GM12873 (cell line): ENCODE results near the gene AMBP.

ENCODE experiments used
- TF ChIP-seq, protein P1 (sequence below): IDR thresholded peaks from 2 replicates; pipeline ENCODE4 v1.5.1; 2012; ENCODE audit warnings: low read depth, mild to moderate bottlenecking, moderate library complexity, low read length, control low read depth; ENCODE audit not compliant: insufficient read depth; ENCODE audit errors: missing control alignments

AMBP gene

DNA sequence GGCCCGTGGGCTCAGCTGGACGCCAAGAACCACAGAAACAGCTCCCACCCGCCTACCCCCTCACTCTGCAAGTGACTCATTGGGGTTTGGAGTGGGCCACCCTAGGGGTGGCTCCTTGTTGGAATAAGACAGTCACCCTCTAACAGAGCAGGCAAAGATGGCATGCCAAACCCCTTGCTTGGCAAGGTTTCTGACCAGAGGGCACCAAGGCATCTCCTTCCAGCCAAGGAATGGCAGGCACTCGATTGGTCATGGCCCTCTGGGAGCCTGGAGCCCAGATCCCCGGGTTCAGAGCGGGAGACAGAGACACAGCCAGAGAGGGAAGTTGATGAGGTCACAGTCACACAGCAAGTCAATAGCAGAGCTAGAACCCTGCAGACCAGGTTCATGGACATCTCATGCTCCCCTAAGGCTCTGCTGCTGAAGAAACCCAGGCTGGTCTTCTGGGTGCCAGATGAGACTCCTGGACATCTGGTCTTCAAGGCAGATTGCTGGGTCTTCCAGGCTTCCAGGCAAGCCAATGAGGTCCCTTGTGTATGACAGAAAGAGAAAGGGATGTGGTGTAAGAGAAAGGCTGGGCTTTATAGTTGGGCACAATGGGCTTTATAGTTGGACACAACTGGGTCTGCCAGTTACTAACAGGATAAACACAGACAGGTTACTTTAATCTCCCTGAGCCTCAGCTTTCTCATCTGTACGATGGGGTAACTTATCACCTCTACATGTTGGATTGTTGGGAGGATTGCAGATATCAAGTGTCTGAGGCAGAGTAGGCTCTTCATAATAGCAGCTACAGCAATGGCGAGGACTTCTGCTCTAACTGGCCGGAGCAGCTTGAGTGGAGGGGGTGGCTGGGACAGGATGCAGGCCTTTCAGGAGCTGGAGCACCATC lies 44.3 kb upstream of the AMBP start:
- TF ChIP-seq, protein P1, sequence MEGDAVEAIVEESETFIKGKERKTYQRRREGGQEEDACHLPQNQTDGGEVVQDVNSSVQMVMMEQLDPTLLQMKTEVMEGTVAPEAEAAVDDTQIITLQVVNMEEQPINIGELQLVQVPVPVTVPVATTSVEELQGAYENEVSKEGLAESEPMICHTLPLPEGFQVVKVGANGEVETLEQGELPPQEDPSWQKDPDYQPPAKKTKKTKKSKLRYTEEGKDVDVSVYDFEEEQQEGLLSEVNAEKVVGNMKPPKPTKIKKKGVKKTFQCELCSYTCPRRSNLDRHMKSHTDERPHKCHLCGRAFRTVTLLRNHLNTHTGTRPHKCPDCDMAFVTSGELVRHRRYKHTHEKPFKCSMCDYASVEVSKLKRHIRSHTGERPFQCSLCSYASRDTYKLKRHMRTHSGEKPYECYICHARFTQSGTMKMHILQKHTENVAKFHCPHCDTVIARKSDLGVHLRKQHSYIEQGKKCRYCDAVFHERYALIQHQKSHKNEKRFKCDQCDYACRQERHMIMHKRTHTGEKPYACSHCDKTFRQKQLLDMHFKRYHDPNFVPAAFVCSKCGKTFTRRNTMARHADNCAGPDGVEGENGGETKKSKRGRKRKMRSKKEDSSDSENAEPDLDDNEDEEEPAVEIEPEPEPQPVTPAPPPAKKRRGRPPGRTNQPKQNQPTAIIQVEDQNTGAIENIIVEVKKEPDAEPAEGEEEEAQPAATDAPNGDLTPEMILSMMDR = no peak

DNA sequence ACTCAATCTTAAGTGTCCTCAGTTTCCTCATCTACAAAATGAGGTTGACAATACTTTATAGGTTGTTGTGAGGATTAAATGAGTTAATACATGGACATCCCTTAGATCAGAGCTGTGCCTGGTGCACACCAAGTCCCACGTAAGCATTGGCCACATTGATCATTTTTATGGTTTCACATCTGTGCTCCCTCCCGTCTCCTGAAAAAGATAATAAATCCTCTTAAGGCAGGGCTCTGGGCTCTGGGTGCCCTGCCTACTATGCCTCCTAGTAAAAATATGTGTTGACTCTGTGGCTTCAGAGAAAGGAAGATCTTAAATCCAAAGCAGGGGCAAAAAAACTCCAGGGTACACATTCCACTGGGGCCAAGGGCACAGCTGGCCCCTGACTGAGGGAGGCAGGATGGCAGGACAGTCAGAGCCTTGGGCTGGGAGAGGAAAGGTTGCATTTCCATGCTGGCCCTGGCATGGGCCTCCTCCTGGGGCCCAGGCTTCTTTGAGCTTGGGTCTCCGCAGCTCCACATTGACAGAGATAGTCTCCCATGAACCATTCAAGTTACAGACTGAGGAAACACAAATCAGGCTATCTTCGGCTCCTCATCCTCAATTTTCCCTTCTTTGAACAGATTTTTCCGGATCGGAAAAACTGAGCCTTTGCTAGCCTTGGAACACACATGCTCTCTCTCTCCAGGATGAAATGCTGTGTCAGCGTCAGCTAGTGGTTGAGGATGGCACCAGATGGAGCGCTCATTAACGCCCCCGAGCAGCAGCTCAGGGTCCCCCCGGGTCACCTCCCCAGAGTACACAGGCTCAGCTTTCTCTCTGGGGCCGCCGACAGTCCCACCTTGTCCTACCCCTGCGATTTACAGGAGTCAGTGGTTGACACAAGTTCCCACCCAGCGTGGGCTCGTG lies 43.4 kb upstream of the AMBP start:
- TF ChIP-seq, protein P1 = no peak

DNA sequence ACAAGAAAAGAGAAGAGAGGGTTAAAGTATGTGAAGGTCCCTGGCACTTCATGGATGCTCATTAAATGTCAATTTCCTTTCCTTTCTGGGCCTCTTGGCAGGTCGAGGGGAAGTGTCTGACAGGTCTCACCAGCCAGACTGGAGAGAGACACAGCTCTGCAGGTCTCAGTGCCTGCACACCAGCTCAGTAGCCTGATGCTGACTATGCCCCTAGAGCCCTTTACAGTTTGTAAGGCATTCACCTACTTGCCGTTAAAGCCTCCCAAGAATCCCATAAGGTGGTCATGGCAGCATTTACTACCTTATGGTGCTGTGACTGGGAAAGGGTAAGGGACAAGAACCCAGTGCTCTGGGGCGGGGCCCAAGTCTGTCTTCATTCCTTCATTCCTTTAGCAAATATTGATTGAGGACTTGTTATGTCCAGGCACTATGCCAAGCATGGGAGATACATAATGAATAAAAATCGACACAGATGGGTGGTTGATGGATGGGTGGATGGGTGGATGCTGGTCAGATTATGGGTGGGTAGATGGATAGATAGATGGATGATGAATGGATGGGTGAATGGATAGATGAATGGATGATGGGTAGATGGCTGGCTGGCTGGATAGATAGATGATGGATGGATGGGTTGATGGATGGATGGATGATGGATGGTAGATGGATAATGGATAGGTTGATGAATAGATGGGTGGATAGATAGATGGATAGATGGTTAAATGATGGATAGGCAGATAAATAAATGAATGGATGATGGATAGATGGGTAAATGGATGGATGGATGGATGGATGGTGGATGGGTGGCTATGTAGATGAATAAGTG lies 42.3 kb upstream of the AMBP start:
- TF ChIP-seq, protein P1 = no peak

DNA sequence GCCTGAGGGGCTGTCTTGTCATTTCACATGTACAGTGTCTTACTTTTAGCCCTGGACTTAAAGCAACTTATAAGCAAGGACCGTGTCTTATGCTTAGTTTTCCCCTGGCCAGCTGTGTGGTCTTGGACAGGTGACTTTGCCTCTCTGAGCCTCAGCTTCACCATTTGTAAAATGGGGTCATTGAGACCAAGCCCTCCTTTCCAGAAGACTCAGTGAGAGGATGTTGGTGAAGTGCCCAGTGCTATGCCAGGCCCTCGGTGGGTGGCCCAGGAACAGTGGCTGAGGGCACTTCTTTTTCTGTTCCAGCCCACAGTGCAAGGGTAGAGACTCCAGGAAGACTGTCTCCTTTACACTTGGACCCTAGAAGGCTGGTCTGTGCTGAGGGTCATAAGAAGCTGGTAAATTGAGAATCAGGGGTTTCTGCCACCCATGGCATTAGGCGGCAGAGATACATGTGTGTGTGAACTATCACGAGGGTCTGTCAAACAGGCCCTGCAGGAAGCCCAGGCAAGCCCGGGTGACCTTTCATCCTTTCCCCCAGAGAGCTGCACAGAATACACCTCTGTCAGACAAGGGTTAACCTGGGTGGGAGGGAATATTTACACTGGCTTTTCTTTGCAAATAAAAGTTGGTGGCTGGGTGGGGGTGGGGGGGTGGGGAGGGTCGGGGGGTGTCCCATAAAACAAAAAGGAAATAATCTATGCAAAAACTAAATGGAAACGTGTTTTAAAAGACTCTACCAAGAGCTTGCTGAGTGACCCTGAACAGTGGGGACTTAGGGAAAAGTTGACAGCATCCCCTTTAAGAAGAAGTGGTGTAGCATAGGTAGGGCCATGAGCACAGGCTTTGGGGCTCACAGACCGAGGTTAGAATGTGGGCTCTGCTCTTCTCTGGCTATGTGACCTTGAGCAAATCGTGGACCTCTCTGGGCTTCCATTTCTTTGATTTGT lies 41.4 kb upstream of the AMBP start:
- TF ChIP-seq, protein P1 = no peak

DNA sequence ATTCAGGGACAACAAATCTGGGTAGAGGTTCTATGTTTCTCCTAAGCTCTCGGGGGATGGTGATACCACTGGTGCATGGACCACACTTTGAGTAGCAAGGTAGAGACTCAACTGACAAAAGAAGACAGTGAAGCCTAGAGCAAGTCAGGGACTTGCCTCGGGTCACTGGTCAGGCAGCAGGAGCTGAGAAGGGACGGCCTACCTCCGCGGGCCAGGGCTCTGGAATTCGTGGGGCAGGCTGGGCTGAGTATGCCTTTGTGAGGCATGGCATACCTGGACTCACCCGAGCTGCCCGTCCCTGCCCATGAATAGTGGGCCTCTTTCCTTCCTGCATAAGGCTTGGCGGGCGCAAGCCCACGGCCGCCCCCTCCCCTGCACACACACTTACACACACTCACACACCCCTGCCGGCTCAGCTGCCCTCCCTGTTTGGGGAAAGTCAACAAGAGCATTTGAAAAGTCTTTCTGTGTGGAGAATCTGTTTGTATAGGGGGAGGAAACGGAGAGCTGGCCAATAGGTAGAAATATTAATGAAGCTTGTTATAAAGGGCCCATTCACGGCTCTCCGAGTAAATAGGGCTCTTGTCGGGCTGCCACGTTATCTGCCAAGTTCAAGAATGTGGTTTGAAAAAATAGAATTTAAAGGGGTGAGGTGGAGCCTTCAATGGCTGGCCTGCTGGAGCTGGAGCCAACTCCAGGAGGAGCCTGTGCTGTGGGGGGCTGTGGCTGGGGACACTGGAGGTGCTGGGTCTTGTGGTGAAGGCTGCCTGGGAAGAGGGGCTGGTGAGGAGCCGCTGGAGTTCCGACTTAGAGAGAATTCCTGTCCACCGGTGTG lies 40.1 kb upstream of the AMBP start:
- TF ChIP-seq, protein P1 = no peak

DNA sequence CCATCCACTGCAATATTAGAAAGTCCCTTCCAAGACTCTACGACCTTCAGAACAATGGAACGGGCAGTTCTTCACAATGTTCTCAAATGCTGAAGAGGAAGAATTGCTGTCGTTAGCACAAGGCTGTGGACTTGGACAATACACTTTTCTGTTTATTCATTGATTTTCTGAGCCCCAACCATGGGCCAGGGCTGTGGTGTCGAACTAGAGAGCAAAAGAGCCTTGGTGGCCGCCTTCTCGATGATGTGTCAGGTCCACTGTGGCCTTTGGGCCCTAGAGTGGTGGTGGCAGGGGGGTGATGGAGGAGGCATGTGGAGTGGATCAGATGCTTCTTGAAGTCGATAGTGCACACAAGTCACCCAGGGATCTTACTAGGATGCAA lies 39.5 kb upstream of the AMBP start:
- TF ChIP-seq, protein P1 = no peak
